ENCODE measurements around the gene HSD17B8. TPM values are rescaled to one million over a fixed set of nuclear protein-coding genes. Genes with fewer than 3 reads are reported as not detected.

HSD17B8 gene
- total and polyA plus RNA-seq, 2 experiments from 2014 or later, result 4.3 to 8.9 TPM

- peaks cover 48% of the 10 kb centered on the region for H3K4me1 Mint-ChIP-seq
- H3K4me2 ChIP-seq, result 0 out of 2 replicates have a peak overlapping the region, but pooled peaks have one; percentile 17
- peaks cover 11% of the 10 kb centered on the region; the same call in 1 of the 2 replicates for H3K36me3 ChIP-seq (ENCODE audit: insufficient read depth)
- H3K36me3 Mint-ChIP-seq (ENCODE audit: low read depth), result peaks cover 39% of the 10 kb centered on the region
- ATAC-seq, result no peak
- H3K4me3 Mint-ChIP-seq, result peak overlapping the region; percentile 100
- no peak for DNase-seq (ENCODE audit: low spot score)
- no peaks in the 10 kb centered on the region for H3K9me2 ChIP-seq (ENCODE audit: insufficient read depth)
- H2AFZ ChIP-seq, result no peak overlapping the region
- H3K27ac ChIP-seq (ENCODE audit: low read depth), result no peak overlapping the region
- H3K4me1 ChIP-seq (ENCODE audit: insufficient read depth), result peaks cover 12% of the 10 kb centered on the region
- H3K27me3 ChIP-seq (ENCODE audit: insufficient read depth), result no peaks in the 10 kb centered on the region
- no peak for TF ChIP-seq JUNB (IDR thresholded peaks at IDR 0.05; ENCODE audit: unreplicated experiment)
- H4K20me1 ChIP-seq (replicated peaks; ENCODE audit: insufficient read depth), result peaks cover 22% of the 10 kb centered on the region
- peaks cover 20% of the 10 kb centered on the region for H3K27me3 Mint-ChIP-seq (ENCODE audit: insufficient read depth, low read depth, poor library complexity)
- H3K9me3 Mint-ChIP-seq, result no peaks in the 10 kb centered on the region; the same call in 2 of the 3 replicates
- peaks cover 23% of the 10 kb centered on the region for H3K79me2 ChIP-seq (replicated peaks; ENCODE audit: insufficient read depth)
- peaks cover 30% of the 10 kb centered on the region for H3F3A ChIP-seq (replicated peaks; ENCODE audit: low read depth)
- H3K4me3 ChIP-seq, result no peak overlapping the region
- no peak overlapping the region for H3K27ac Mint-ChIP-seq
Observed at GRCh38 chr6:33198159-33198852, 6.1 kb upstream of the HSD17B8 start.

- H3K4me1 ChIP-seq (ENCODE audit: insufficient read depth), result peaks cover 14% of the 10 kb centered on the region
- no peak overlapping the region for H3K27ac ChIP-seq (ENCODE audit: low read depth)
- no peaks in the 10 kb centered on the region for H3K9me2 ChIP-seq (ENCODE audit: insufficient read depth)
- no peaks in the 10 kb centered on the region; the same call in 2 of the 3 replicates for H3K9me3 Mint-ChIP-seq
- no peak overlapping the region for H3K27ac Mint-ChIP-seq
- no peak for DNase-seq (ENCODE audit: low spot score)
- no peak overlapping the region for H2AFZ ChIP-seq
- no peak for ATAC-seq
- H3K4me1 Mint-ChIP-seq, result peaks cover 53% of the 10 kb centered on the region
- peaks cover 23% of the 10 kb centered on the region for H3K79me2 ChIP-seq (replicated peaks; ENCODE audit: insufficient read depth)
- peaks cover 17% of the 10 kb centered on the region for H3K27me3 Mint-ChIP-seq (ENCODE audit: insufficient read depth, low read depth, poor library complexity)
- peak overlapping the region; percentile 100 for H3K4me3 Mint-ChIP-seq
- H3K36me3 ChIP-seq (ENCODE audit: insufficient read depth), result peaks cover 11% of the 10 kb centered on the region; the same call in 1 of the 2 replicates
- no peaks in the 10 kb centered on the region for H3K27me3 ChIP-seq (ENCODE audit: insufficient read depth)
- peak overlapping the region; percentile 93; the same call in 1 of the 2 replicates for H3K4me3 ChIP-seq
- H4K20me1 ChIP-seq (replicated peaks; ENCODE audit: insufficient read depth), result peaks cover 22% of the 10 kb centered on the region
- H3F3A ChIP-seq (replicated peaks; ENCODE audit: low read depth), result peaks cover 37% of the 10 kb centered on the region
- H3K4me2 ChIP-seq, result peak overlapping the region; percentile 98; the same call in 1 of the 2 replicates
- peaks cover 46% of the 10 kb centered on the region for H3K36me3 Mint-ChIP-seq (ENCODE audit: low read depth)
- TF ChIP-seq REST (IDR thresholded peaks at IDR 0.05; ENCODE audit: unreplicated experiment) (no peak), CREB1 (CRISPR knock-in tag; IDR thresholded peaks at IDR 0.05; ENCODE audit: low read depth) (no peak), EZH2phosphoT487 (IDR thresholded peaks at IDR 0.05; ENCODE audit: unreplicated experiment) (no peak), ZNF114 (CRISPR knock-in tag; IDR thresholded peaks at IDR 0.05) (no peak), CTCF (conservative IDR thresholded peaks at IDR 0.05; ENCODE audit: low read depth in 2 of 2) (no peak), POLR2AphosphoS5 (IDR thresholded peaks at IDR 0.05; ENCODE audit: low read depth) (no peak), STAT1 (IDR thresholded peaks at IDR 0.05; ENCODE audit: unreplicated experiment) (no peak), ZNF462 (CRISPR knock-in tag; IDR thresholded peaks at IDR 0.05) (no peak)
Observed at GRCh38 chr6:33198853-33199436, 5.5 kb upstream of the HSD17B8 start.

Data from GM23338 (cell line).